ENCODE results near the gene DTX1.

The DTX1 gene

GRCh38 chr12:113030875-113031525 lies 25.5 kb upstream of the DTX1 start:
- Histone ChIP-seq H3K4me3 (ENCODE audit: low read depth in 1 of 5, low read length in 5 of 5) (no peak overlapping the region), H3K36me3 (ENCODE audit: control insufficient read depth in 5 of 5, insufficient read depth in 5 of 5, low read length in 5 of 5) (no peaks in the 10 kb centered on the region), H3K27ac (ENCODE audit: low read depth, low read length) (no peak overlapping the region), H3K9me3 (ENCODE audit: control insufficient read depth in 5 of 5, low read length in 5 of 5) (no peaks in the 10 kb centered on the region), H3K9ac (ENCODE audit: low read length in 5 of 5) (no peak overlapping the region), H3K27me3 (ENCODE audit: control insufficient read depth in 5 of 5, insufficient read depth in 4 of 5, low read length in 5 of 5) (peaks cover 0 to 2% (median 0%) of the 10 kb centered on the region in 5 donors), H3K4me1 (ENCODE audit: control insufficient read depth in 5 of 5, insufficient read depth in 5 of 5, low read length in 5 of 5) (peaks cover 0 to 4% (median 0%) of the 10 kb centered on the region in 5 donors)

GRCh38 chr12:113039911-113040445 lies 16.6 kb upstream of the DTX1 start:
- Histone ChIP-seq H3K4me3 (ENCODE audit: low read depth in 1 of 5, low read length in 5 of 5) (no peak overlapping the region), H3K36me3 (ENCODE audit: control insufficient read depth in 5 of 5, insufficient read depth in 5 of 5, low read length in 5 of 5) (no peaks in the 10 kb centered on the region), H3K27ac (ENCODE audit: low read depth, low read length) (no peak overlapping the region), H3K27me3 (ENCODE audit: control insufficient read depth in 5 of 5, insufficient read depth in 4 of 5, low read length in 5 of 5) (no peaks in the 10 kb centered on the region), H3K4me1 (ENCODE audit: control insufficient read depth in 5 of 5, insufficient read depth in 5 of 5, low read length in 5 of 5) (peaks cover 2 to 18% (median 14%) of the 10 kb centered on the region in 5 donors), H3K9ac (ENCODE audit: low read length in 5 of 5) (no peak overlapping the region), H3K9me3 (ENCODE audit: control insufficient read depth in 5 of 5, low read length in 5 of 5) (peaks cover 0 to 5% (median 0%) of the 10 kb centered on the region in 5 donors)

- H3K36me3 ChIP-seq (ENCODE audit: control insufficient read depth in 5 of 5, insufficient read depth in 5 of 5, low read length in 5 of 5): no peaks in the 10 kb centered on the region
- peak overlapping the region; percentile 47 for H3K27ac ChIP-seq (ENCODE audit: low read depth, low read length)
Observed at GRCh38 chr12:113040722-113041171, 15.8 kb upstream of the DTX1 start.

GRCh38 chr12:113041560-113041959 lies 15.0 kb upstream of the DTX1 start:
- no peaks in the 10 kb centered on the region for H3K27me3 ChIP-seq (ENCODE audit: control insufficient read depth in 5 of 5, insufficient read depth in 4 of 5, low read length in 5 of 5)

More at GRCh38 chr12:113040722-113041171, 15.8 kb upstream of the DTX1 start:
- Histone ChIP-seq H3K27me3 (ENCODE audit: control insufficient read depth in 5 of 5, insufficient read depth in 4 of 5, low read length in 5 of 5) (no peaks in the 10 kb centered on the region), H3K9me3 (ENCODE audit: control insufficient read depth in 5 of 5, low read length in 5 of 5) (peaks cover 0 to 5% (median 0%) of the 10 kb centered on the region in 5 donors), H3K4me1 (ENCODE audit: control insufficient read depth in 5 of 5, insufficient read depth in 5 of 5, low read length in 5 of 5) (peaks cover 2 to 18% (median 14%) of the 10 kb centered on the region in 5 donors), H3K4me3 (ENCODE audit: low read depth in 1 of 5, low read length in 5 of 5) (no peak overlapping the region), H3K9ac (ENCODE audit: low read length in 5 of 5) (no peak overlapping the region)

GRCh38 chr12:113043240-113043639 lies 13.3 kb upstream of the DTX1 start:
- Histone ChIP-seq H3K36me3 (ENCODE audit: control insufficient read depth in 5 of 5, insufficient read depth in 5 of 5, low read length in 5 of 5) (no peaks in the 10 kb centered on the region), H3K4me1 (ENCODE audit: control insufficient read depth in 5 of 5, insufficient read depth in 5 of 5, low read length in 5 of 5) (peaks cover 2 to 18% (median 14%) of the 10 kb centered on the region in 5 donors), H3K9ac (ENCODE audit: low read length in 5 of 5) (no peak overlapping the region), H3K4me3 (ENCODE audit: low read depth in 1 of 5, low read length in 5 of 5) (no peak overlapping the region), H3K9me3 (ENCODE audit: control insufficient read depth in 5 of 5, low read length in 5 of 5) (peaks cover 0 to 5% (median 0%) of the 10 kb centered on the region in 5 donors), H3K27me3 (ENCODE audit: control insufficient read depth in 5 of 5, insufficient read depth in 4 of 5, low read length in 5 of 5) (no peaks in the 10 kb centered on the region), H3K27ac (ENCODE audit: low read depth, low read length) (no peak overlapping the region)

More at GRCh38 chr12:113041560-113041959, 15.0 kb upstream of the DTX1 start:
- H3K27ac ChIP-seq (ENCODE audit: low read depth, low read length): peak overlapping the region; percentile 47
- peaks cover 2 to 18% (median 14%) of the 10 kb centered on the region in 5 donors for H3K4me1 ChIP-seq (ENCODE audit: control insufficient read depth in 5 of 5, insufficient read depth in 5 of 5, low read length in 5 of 5)
- no peak overlapping the region for H3K9ac ChIP-seq (ENCODE audit: low read length in 5 of 5)
- H3K9me3 ChIP-seq (ENCODE audit: control insufficient read depth in 5 of 5, low read length in 5 of 5): peaks cover 0 to 5% (median 0%) of the 10 kb centered on the region in 5 donors
- no peak overlapping the region for H3K4me3 ChIP-seq (ENCODE audit: low read depth in 1 of 5, low read length in 5 of 5)
- H3K36me3 ChIP-seq (ENCODE audit: control insufficient read depth in 5 of 5, insufficient read depth in 5 of 5, low read length in 5 of 5): no peaks in the 10 kb centered on the region

- H3K27ac ChIP-seq (ENCODE audit: low read depth, low read length): no peak overlapping the region
- no peak overlapping the region for H3K9ac ChIP-seq (ENCODE audit: low read length in 5 of 5)
- no peaks in the 10 kb centered on the region for H3K27me3 ChIP-seq (ENCODE audit: control insufficient read depth in 5 of 5, insufficient read depth in 4 of 5, low read length in 5 of 5)
- peaks cover 0 to 5% (median 0%) of the 10 kb centered on the region in 5 donors for H3K9me3 ChIP-seq (ENCODE audit: control insufficient read depth in 5 of 5, low read length in 5 of 5)
- no peak overlapping the region for H3K4me3 ChIP-seq (ENCODE audit: low read depth in 1 of 5, low read length in 5 of 5)
- H3K36me3 ChIP-seq (ENCODE audit: control insufficient read depth in 5 of 5, insufficient read depth in 5 of 5, low read length in 5 of 5): no peaks in the 10 kb centered on the region
- H3K4me1 ChIP-seq (ENCODE audit: control insufficient read depth in 5 of 5, insufficient read depth in 5 of 5, low read length in 5 of 5): peaks cover 2 to 24% (median 18%) of the 10 kb centered on the region in 5 donors
Observed at GRCh38 chr12:113044516-113044915, 12.0 kb upstream of the DTX1 start.

GRCh38 chr12:113048716-113049127 lies 7.8 kb upstream of the DTX1 start:
- no peak overlapping the region for H3K9ac ChIP-seq (ENCODE audit: low read length in 5 of 5)

GRCh38 chr12:113049976-113050742 lies 6.4 kb upstream of the DTX1 start:
- no peak overlapping the region for H3K4me3 ChIP-seq (ENCODE audit: low read depth in 1 of 5, low read length in 5 of 5)
- H3K27ac ChIP-seq (ENCODE audit: low read depth, low read length): no peak overlapping the region
- H3K4me1 ChIP-seq (ENCODE audit: control insufficient read depth in 5 of 5, insufficient read depth in 5 of 5, low read length in 5 of 5): peaks cover 0 to 7% (median 3%) of the 10 kb centered on the region in 5 donors
- no peaks in the 10 kb centered on the region for H3K36me3 ChIP-seq (ENCODE audit: control insufficient read depth in 5 of 5, insufficient read depth in 5 of 5, low read length in 5 of 5)
- no peak overlapping the region for H3K9ac ChIP-seq (ENCODE audit: low read length in 5 of 5)
- no peaks in the 10 kb centered on the region for H3K9me3 ChIP-seq (ENCODE audit: control insufficient read depth in 5 of 5, low read length in 5 of 5)
- peaks cover 0 to under 1% (median 0%) of the 10 kb centered on the region in 5 donors for H3K27me3 ChIP-seq (ENCODE audit: control insufficient read depth in 5 of 5, insufficient read depth in 4 of 5, low read length in 5 of 5)

More at GRCh38 chr12:113048716-113049127, 7.8 kb upstream of the DTX1 start:
- Histone ChIP-seq H3K4me1 (ENCODE audit: control insufficient read depth in 5 of 5, insufficient read depth in 5 of 5, low read length in 5 of 5) (peaks cover 0 to 6% (median 3%) of the 10 kb centered on the region in 5 donors), H3K27ac (ENCODE audit: low read depth, low read length) (no peak overlapping the region), H3K27me3 (ENCODE audit: control insufficient read depth in 5 of 5, insufficient read depth in 4 of 5, low read length in 5 of 5) (no peaks in the 10 kb centered on the region), H3K9me3 (ENCODE audit: control insufficient read depth in 5 of 5, low read length in 5 of 5) (peaks cover 0 to 5% (median 0%) of the 10 kb centered on the region in 5 donors), H3K4me3 (ENCODE audit: low read depth in 1 of 5, low read length in 5 of 5) (no peak overlapping the region), H3K36me3 (ENCODE audit: control insufficient read depth in 5 of 5, insufficient read depth in 5 of 5, low read length in 5 of 5) (no peaks in the 10 kb centered on the region)

- H3K36me3 ChIP-seq (ENCODE audit: control insufficient read depth in 5 of 5, insufficient read depth in 5 of 5, low read length in 5 of 5): no peaks in the 10 kb centered on the region
- no peaks in the 10 kb centered on the region for H3K9me3 ChIP-seq (ENCODE audit: control insufficient read depth in 5 of 5, low read length in 5 of 5)
- no peak overlapping the region for H3K9ac ChIP-seq (ENCODE audit: low read length in 5 of 5)
- peaks cover 0 to 5% (median 0%) of the 10 kb centered on the region in 5 donors for H3K27me3 ChIP-seq (ENCODE audit: control insufficient read depth in 5 of 5, insufficient read depth in 4 of 5, low read length in 5 of 5)
- H3K27ac ChIP-seq (ENCODE audit: low read depth, low read length): no peak overlapping the region
- no peak overlapping the region for H3K4me3 ChIP-seq (ENCODE audit: low read depth in 1 of 5, low read length in 5 of 5)
- peaks cover 0 to 12% (median 5%) of the 10 kb centered on the region in 5 donors for H3K4me1 ChIP-seq (ENCODE audit: control insufficient read depth in 5 of 5, insufficient read depth in 5 of 5, low read length in 5 of 5)
Observed at GRCh38 chr12:113050795-113051194, 5.7 kb upstream of the DTX1 start.
